ENCODE results near the gene MYLK.

DNA sequence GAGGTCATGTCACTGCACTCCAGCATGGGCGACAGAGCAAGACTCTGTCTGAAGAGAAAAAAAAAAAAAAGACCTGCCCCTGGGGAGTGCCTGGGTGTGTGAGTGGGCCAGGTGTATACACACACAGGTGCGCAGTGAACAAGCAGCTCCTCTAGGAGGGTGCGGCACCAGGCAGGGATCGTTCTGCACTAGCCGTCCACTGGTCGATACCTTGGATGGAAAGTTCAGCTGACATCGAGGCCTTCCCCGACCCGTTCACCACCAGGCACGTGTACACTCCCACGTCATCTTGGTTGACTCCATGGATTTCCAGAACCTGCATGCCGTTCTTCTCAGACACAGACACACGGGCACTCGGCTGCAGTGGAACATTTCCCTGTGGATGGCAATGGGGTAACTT lies 147.0 kb downstream of the MYLK start:
- TF ChIP-seq, protein P1, sequence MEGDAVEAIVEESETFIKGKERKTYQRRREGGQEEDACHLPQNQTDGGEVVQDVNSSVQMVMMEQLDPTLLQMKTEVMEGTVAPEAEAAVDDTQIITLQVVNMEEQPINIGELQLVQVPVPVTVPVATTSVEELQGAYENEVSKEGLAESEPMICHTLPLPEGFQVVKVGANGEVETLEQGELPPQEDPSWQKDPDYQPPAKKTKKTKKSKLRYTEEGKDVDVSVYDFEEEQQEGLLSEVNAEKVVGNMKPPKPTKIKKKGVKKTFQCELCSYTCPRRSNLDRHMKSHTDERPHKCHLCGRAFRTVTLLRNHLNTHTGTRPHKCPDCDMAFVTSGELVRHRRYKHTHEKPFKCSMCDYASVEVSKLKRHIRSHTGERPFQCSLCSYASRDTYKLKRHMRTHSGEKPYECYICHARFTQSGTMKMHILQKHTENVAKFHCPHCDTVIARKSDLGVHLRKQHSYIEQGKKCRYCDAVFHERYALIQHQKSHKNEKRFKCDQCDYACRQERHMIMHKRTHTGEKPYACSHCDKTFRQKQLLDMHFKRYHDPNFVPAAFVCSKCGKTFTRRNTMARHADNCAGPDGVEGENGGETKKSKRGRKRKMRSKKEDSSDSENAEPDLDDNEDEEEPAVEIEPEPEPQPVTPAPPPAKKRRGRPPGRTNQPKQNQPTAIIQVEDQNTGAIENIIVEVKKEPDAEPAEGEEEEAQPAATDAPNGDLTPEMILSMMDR (IDR thresholded peaks at IDR 0.05 in 2 of 3, conservative IDR thresholded peaks at IDR 0.05 in 1 of 3; ENCODE audit: control insufficient read depth in 2 of 3, extremely low read depth in 1 of 3, insufficient read depth in 1 of 3, low read depth in 3 of 3, low read length in 3 of 3) = no peak
- TF ChIP-seq BMI1 (IDR thresholded peaks at IDR 0.05; ENCODE audit: borderline replicate concordance) (no peak), ZNF274 (IDR thresholded peaks at IDR 0.05; ENCODE audit: insufficient read depth, insufficient read length) (no peak)
